ENCODE measurements around the gene MYCBP. TPM values are rescaled to one million over a fixed set of nuclear protein-coding genes. Genes with fewer than 3 reads are reported as not detected.

MYCBP gene
- total RNA-seq, 1 donor from 2014 or later, result 3.0 TPM

GRCh38 chr1:38888423-38889333 is 15.5 kb upstream of the MYCBP start:
- Mint-ChIP-seq H3K27me3 (ENCODE audit: unreplicated experiment) (no peaks in the 10 kb centered on the region), H3K4me1 (ENCODE audit: unreplicated experiment) (no peaks in the 10 kb centered on the region), H3K9me3 (ENCODE audit: unreplicated experiment) (no peaks in the 10 kb centered on the region), H3K36me3 (ENCODE audit: unreplicated experiment) (peaks cover 10% of the 10 kb centered on the region), H3K27ac (ENCODE audit: unreplicated experiment) (no peak overlapping the region), H3K4me3 (ENCODE audit: unreplicated experiment) (no peak overlapping the region)
- DNase-seq (ENCODE audit: extremely low spot score, unreplicated experiment), result peak; percentile 19
- no peak for TF ChIP-seq CTCF (IDR thresholded peaks at IDR 0.05)

- Mint-ChIP-seq H3K4me3 (ENCODE audit: unreplicated experiment) (no peak overlapping the region), H3K27me3 (ENCODE audit: unreplicated experiment) (no peaks in the 10 kb centered on the region), H3K4me1 (ENCODE audit: unreplicated experiment) (no peaks in the 10 kb centered on the region), H3K9me3 (ENCODE audit: unreplicated experiment) (no peaks in the 10 kb centered on the region), H3K27ac (ENCODE audit: unreplicated experiment) (no peak overlapping the region), H3K36me3 (ENCODE audit: unreplicated experiment) (peaks cover 3% of the 10 kb centered on the region)
- no peak for TF ChIP-seq CTCF (IDR thresholded peaks at IDR 0.05)
- no peak for DNase-seq (ENCODE audit: extremely low spot score, unreplicated experiment)
These were observed 11.9 kb upstream of the MYCBP start for GRCh38 chr1:38885092-38885491.

- DNase-seq (ENCODE audit: extremely low spot score, unreplicated experiment), result no peak
- no peaks in the 10 kb centered on the region for H3K27me3 Mint-ChIP-seq (ENCODE audit: unreplicated experiment)
- H3K4me3 Mint-ChIP-seq (ENCODE audit: unreplicated experiment), result no peak within 1 kb of the TSS
- H3K9me3 Mint-ChIP-seq (ENCODE audit: unreplicated experiment), result no peaks in the 10 kb centered on the region
- no peak for TF ChIP-seq CTCF (IDR thresholded peaks at IDR 0.05)
- peaks cover 2% of the 10 kb centered on the region for H3K36me3 Mint-ChIP-seq (ENCODE audit: unreplicated experiment)
- H3K27ac Mint-ChIP-seq (ENCODE audit: unreplicated experiment), result no peak within 1 kb of the TSS
- no peaks in the 10 kb centered on the region for H3K4me1 Mint-ChIP-seq (ENCODE audit: unreplicated experiment)
These were observed 8.3 kb upstream of the MYCBP start, which contains the start of gene GJA9 for GRCh38 chr1:38881487-38881886. TSS of gene GJA9 (minus strand) at chr1:38881587. CDS start at chr1:38876098, 5,489 bp downstream.

- Mint-ChIP-seq H3K9me3 (ENCODE audit: unreplicated experiment) (no peaks in the 10 kb centered on the region), H3K4me3 (ENCODE audit: unreplicated experiment) (no peak overlapping the region), H3K4me1 (ENCODE audit: unreplicated experiment) (peaks cover 20% of the 10 kb centered on the region), H3K27me3 (ENCODE audit: unreplicated experiment) (no peaks in the 10 kb centered on the region), H3K36me3 (ENCODE audit: unreplicated experiment) (no peaks in the 10 kb centered on the region), H3K27ac (ENCODE audit: unreplicated experiment) (no peak overlapping the region)
- DNase-seq (ENCODE audit: extremely low spot score, unreplicated experiment), result no peak
- TF ChIP-seq CTCF (IDR thresholded peaks at IDR 0.05), result no peak
These were observed 2.7 kb upstream of the MYCBP start for GRCh38 chr1:38875811-38876210.

- Mint-ChIP-seq H3K9me3 (ENCODE audit: unreplicated experiment) (no peaks in the 10 kb centered on the region), H3K36me3 (ENCODE audit: unreplicated experiment) (peaks cover 8% of the 10 kb centered on the region), H3K27ac (ENCODE audit: unreplicated experiment) (peak overlapping the region; percentile 35), H3K4me3 (ENCODE audit: unreplicated experiment) (peak overlapping the region; percentile 90), H3K4me1 (ENCODE audit: unreplicated experiment) (peaks cover 26% of the 10 kb centered on the region), H3K27me3 (ENCODE audit: unreplicated experiment) (no peaks in the 10 kb centered on the region)
- no peak for TF ChIP-seq CTCF (IDR thresholded peaks at IDR 0.05)
- no peak for DNase-seq (ENCODE audit: extremely low spot score, unreplicated experiment)
These were observed 634 bp downstream of the MYCBP start for GRCh38 chr1:38872401-38873026.

All from osteocyte (in vitro differentiated cells).